ENCODE data around the gene RABGAP1L.

DNA sequence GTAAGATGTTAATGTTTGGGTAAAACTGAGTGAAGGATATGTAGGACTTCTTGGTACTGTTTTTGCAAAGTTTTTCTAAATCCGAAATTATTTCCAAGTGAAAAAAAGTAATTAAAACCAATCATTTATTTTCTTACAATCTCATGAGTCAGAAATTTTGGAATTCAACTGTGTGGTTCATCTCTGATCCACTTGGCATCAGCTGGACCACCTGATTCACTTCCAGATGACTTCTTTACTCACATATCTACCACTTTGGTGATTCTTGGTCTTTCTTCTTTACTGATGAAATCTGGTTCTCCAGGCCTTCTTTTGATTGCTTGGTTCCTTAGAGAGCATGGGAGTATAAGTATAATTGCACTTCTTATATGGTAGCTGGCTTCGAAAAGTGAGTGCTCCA is 585.6 kb downstream of the RABGAP1L start:
- TF ChIP-seq POLR2A (IDR thresholded peaks at IDR 0.05; ENCODE audit: low read length), result no peak
- TF ChIP-seq GATA1 (IDR thresholded peaks at IDR 0.05; ENCODE audit: low read depth, low read length), result no peak

Measured in erythroblast (primary cell).